NB4 (cell line): ENCODE measurements around the gene ZNF30.
"Not testable (repeated sequence)": the region's sequence is repeated elsewhere in the genome, so short reads cannot be mapped to it uniquely, and the experiment has no call there.

Source experiments
- DNase-seq: peaks from one replicate; pipeline ENCODE4 v3.0.0; 2010; ENCODE audit warnings: low read depth
- H3K4me3 ChIP-seq: one replicate; pipeline ENCODE4 v1.5.1; 2011; ENCODE audit warnings: mild to moderate bottlenecking, low read depth, low read length, moderate library complexity
- CTCF ChIP-seq: IDR thresholded peaks from one replicate; pipeline ENCODE4 v1.5.1; 2012; ENCODE audit warnings: low read depth, low read length
- MAX ChIP-seq: IDR thresholded peaks from 2 replicates; pipeline ENCODE4 v1.6.1; 2011; ENCODE audit warnings: low read depth, low read length
- MYC ChIP-seq: IDR thresholded peaks from 2 replicates; pipeline ENCODE4 v1.6.1; 2011; ENCODE audit warnings: low read depth, low read length
- POLR2A ChIP-seq: IDR thresholded peaks from 2 replicates; pipeline ENCODE4 v1.6.1; 2011; ENCODE audit warnings: mild to moderate bottlenecking; ENCODE audit not compliant: insufficient read length; ENCODE audit errors: extremely low read depth

ZNF30 gene

GRCh38 chr19:34991542-34992333 lies 65.0 kb downstream of the ZNF30 start:
- H3K4me3 ChIP-seq = no peak overlapping the region
- DNase-seq = no peak
- TF ChIP-seq POLR2A = no peak
- no peak for TF ChIP-seq MAX
- TF ChIP-seq CTCF = no peak
- no peak for TF ChIP-seq MYC

GRCh38 chr19:34992582-34992981 lies 65.9 kb downstream of the ZNF30 start:
- DNase-seq = not testable (repeated sequence)

GRCh38 chr19:34994286-34994642 lies 67.6 kb downstream of the ZNF30 start:
- no peak overlapping the region for H3K4me3 ChIP-seq
- TF ChIP-seq POLR2A = no peak
- no peak for TF ChIP-seq MYC
- no peak for TF ChIP-seq MAX
- no peak for TF ChIP-seq CTCF
- DNase-seq = no peak

More at GRCh38 chr19:34992582-34992981, 65.9 kb downstream of the ZNF30 start:
- H3K4me3 ChIP-seq = not testable (repeated sequence)
